NCI-H1436 (cell line): Measurements from ENCODE around the gene SCAF8.
A peak's percentile ranks its signal among the peaks of the same experiment; 100 is the strongest.
"Not testable (repeated sequence)": the region's sequence is repeated elsewhere in the genome, so short reads cannot be mapped to it uniquely, and the experiment has no call there.

Source experiments
- DNase-seq: peaks from one replicate; lab custom pipeline; 2025; lab: John Stamatoyannopoulos, UW

Gene SCAF8

GRCh38 chr6:154783229-154783628 lies 50.0 kb downstream of the SCAF8 start:
- DNase-seq: no peak

DNA sequence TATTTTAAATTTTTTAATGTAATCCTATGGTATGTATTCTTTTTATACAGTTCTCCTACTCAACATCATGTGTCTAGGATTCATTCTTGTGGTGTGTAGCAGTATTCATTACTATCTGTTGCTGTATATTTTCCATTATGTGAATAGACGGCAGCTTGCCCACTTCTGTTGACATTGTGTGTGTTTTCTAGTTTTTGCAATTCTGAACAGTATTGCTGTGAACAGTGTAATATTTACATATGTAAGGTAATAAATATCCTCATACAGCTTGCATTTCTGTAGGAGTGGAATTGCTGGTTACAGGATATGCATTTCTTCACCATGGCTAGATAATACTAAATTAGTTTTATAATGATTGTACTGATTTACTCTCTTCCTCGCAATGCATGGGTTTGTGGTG lies 51.9 kb downstream of the SCAF8 start:
- no peak for DNase-seq

DNA sequence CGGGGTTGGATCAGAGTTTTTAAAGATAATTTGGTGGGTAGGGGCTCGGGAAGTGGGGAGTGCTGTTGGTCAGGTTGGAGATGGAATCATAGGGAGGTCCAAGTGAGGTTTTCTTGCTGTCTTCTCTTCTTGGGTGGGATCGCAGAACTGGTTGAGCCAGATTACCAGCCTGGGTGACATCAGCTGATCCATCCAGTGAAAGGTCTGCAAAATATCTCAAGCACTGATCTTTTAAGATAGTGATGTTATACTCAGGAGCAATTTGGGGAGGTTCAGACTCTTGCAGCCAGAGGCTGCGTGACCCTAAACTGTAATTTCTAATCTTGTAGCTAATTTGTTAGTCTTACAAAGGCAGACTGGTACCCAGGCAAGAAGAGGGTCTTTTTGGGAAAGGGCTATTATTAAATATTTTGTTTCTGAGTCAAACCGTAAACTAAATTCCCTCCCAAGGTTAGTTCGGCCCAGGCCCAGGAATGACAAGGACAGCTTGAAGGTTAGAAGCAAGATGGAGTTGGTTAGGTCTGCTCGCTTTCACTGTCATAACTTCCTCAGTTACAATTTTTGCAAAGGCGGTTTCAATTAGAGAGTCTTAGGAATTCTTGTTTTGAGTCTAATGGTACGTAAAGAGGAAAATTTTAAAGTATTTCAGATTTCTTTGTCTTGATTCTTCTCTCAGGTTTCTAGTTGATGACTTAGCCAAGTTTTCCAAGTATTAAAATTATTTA lies 53.1 kb downstream of the SCAF8 start:
- no peak for DNase-seq

DNA sequence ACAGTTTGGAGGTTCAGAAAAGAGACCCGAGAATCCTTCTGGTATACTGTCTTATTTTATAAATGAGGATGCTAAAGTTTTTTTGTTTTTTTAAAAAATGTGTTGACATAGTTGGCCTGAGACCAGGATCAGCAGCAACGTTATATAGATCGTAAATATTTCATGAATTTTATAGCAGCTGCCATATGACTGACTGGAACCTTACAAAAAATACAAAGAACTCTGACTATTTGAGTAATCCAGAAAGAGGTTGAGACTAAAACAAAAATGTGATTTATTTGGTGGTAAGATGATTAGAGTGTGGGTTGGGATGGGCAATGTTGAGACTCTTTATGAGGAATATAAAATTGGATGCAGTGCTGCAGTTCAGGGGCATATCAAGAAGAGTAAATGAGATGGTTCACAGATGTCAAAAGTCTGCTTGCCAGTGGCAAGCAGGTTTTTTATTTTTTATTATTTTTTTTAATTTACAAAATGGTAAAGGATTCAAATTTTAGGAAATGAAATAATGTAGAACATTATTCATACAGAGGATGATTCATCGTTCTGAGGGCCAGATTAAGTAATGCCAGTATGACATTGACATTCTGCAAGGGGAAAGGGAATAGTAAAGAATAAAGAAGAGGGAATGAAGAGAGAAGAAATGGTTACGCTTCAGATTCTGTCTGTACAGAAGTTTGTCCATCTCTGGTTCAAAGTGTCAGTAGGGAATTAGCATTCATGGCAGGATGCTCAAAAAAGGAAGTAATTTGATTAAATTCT lies 58.5 kb downstream of the SCAF8 start:
- DNase-seq: no peak

- no peak for DNase-seq
Measured at GRCh38 chr6:154792325-154792724, 59.1 kb downstream of the SCAF8 start.

DNA sequence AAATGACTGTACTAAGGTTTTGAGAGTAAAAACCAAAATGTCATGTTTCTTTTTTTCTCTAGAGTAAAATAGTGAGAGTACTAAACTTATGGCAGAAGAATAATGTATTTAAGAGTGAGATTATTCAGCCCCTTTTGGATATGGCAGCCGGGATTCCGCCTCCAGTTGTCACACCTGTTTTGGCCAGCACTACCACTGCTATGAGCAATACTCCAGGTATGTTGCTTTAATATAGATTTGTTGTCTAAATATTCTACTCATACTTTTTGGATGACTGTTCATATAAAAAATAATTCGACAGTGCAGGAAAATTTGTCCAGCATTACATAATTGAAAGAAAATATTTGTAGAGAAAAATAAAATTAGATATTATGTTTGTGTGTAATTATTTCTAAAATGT lies 59.5 kb downstream of the SCAF8 start:
- no peak for DNase-seq

- no peak for DNase-seq
Measured at GRCh38 chr6:154796484-154796883, 63.3 kb downstream of the SCAF8 start.

DNA sequence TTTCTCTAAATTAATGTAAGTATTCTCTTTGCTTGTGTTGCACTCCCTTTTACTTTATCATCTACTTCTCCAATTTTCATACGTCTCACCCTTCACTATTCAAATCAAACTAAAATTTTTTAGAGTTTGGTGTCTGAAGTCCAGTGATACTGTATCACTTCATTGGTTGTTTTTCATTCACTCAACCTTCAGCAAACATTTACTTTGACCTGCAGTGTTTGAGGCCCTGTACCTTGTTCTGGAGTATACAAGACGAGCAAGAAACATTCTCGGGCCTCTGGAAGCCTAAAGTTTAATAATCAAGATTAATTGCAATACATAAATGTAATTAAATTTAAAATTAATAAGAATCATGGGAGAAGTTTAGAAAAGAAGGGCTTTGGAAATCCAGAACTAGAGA lies 64.6 kb downstream of the SCAF8 start:
- no peak for DNase-seq

DNA sequence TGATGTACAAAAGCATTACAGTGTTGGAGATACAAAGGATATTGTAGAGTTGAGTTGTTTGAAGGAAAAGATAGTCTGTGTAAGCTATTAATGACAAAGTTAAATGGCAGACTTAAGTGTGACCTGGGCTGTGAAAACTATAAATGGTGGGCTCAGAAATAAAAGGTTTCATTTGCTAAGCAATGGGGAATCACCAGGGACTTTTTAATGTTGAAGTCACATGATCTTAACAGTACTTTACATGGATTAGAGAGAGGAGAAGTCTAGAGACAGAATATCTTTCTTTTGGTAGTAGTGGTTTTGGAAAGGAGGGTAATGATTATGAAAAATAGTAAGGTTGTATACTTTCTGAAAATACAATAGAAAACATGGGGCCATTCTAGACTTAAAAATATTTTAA lies 67.1 kb downstream of the SCAF8 start:
- DNase-seq: no peak

DNA sequence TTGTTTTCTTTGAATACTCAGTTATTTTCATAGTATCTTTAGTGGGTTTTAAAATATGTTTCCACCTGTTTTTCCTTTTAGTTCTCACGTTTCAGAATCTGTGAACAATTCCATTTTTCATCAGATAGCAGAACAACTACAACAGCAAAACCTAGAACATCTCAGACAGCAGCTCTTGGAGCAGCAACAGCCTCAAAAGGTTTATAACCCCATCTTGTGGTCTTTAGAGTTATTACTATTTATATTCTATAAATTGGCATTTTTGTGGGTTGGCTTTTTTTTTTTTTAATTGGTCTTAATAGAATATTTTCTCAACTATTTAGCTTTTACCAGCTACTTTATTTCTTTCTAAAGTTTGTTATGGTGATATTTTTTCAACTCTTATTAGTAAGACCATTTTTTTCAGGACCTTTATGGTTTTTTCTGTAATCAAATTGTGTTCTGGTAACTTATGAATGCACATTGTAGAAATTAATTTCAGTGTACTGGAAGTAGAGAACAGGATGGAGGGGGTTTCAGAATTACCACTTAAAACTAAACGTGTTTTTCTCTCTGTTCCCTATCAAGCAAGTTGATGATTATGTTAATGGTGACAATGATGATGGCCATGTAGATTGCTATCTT lies 72.2 kb downstream of the SCAF8 start:
- peak; percentile 9 for DNase-seq

DNA sequence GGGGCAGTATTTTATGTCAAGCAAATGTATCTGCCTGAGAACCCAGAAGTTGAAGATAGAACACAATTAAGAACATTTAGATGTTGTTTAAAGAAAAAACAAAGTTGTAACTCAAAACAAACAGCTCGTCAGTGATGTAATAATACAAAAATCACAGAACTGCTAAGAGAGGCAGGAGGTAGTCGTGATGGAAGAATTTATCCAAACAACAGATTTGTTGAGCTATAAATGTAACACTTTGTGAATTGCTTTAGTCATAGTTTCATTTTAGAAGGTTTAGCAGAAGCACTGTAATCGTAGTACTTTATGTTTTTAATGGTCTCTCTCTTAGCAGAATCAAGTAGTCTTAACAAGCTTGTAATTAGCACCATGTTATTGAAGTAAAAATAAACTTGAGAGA lies 73.6 kb downstream of the SCAF8 start:
- DNase-seq: no peak

DNA sequence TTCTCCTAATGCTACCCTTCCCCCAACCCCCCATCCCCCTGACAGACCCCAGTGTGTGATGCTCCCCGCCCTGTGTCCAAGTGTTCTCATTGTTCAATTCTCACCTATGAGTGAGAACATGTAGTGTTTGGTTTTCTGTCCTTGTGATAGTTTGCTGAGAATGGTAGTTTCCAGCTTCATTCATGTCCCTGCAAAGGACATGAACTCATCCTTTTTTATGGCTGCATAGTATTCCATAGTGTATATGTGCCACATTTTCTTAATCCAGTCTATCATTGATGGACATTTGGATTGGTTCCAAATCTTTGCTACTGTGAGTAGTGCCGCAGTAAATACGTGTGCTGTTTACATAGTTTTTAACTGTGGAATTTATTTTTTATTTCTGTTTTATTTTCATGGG lies 78.4 kb downstream of the SCAF8 start:
- DNase-seq: not testable (repeated sequence)

DNA sequence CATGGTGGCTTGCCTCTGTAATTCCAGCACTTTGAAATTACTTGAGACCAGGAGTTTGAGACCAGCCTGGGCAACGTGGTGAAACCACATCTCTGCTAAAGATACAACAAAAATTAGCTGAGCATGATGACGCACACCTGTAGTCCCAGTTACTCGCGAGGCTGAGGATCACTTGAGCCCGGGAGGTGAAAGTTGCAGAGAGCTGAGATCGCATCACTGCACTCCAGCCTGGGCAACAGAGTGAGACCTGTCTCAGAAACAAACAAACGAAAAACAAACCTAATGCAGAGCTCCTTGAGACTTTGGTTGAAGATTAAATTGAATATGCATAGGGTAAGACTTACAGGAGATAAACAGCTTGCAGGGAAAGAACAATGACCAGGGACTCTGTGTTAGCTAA lies 80.8 kb downstream of the SCAF8 start:
- DNase-seq: no peak

GRCh38 chr6:154815938-154816820 lies 83.0 kb downstream of the SCAF8 start:
- no peak for DNase-seq

DNA sequence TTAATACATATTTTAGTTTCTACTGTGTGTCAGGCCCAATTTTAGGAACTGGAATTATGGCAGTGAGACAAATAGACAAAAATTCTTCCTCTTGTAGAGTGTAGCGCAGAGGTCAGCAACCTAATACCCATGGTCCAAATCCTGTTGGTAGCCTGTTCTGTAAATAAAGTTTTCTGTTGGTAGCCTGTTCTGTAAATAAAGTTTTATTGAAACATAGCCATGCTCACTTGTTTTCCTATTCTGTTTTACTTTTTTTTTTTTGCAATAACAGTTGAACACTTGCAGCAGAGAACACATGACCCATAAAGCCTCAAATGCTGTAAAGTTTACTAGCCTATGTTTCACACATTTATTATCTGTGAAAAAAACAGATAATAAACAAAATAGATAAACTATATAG lies 87.9 kb downstream of the SCAF8 start:
- DNase-seq: no peak

DNA sequence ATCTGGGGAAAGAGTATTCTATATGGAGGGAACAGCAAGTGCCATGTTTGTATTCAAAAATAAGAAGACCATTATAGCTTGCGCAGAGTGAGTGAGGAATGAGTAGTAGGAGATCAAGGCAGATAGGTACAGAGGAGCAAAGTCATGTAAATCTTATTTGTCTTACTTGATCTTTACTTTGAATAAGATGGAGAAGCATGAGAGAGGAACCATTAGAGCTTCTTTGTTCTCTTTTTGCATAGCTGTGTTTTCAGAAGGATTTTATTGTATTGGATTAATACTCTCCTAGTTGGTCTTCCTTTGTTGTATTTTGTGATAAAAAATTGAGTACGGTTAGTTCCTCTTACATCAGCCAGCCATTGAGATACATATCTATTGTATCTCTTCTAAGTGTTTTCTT lies 88.4 kb downstream of the SCAF8 start:
- DNase-seq: no peak

GRCh38 chr6:154822947-154823558 lies 89.8 kb downstream of the SCAF8 start:
- DNase-seq: no peak

- no peak for DNase-seq
Measured at GRCh38 chr6:154824076-154824475, 90.9 kb downstream of the SCAF8 start.

DNA sequence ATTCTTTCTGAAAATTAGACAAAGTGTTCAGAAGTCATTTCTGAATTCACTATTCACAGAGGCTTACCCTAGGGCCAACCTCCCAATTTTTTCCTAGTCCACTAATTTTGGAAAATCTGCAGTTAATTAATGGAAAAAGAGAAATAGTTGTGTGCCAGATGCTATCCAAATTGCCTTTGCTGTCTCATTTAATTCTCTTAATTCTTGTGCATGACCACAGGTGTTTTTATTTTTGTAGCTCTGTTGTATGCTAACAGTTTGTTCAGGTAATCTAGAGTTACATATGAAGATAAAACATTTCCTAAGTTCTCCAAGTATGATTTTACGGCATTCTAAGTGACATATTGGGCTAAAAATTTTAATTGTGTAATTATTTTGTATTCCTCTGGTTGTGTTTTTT lies 96.8 kb downstream of the SCAF8 start:
- no peak for DNase-seq

DNA sequence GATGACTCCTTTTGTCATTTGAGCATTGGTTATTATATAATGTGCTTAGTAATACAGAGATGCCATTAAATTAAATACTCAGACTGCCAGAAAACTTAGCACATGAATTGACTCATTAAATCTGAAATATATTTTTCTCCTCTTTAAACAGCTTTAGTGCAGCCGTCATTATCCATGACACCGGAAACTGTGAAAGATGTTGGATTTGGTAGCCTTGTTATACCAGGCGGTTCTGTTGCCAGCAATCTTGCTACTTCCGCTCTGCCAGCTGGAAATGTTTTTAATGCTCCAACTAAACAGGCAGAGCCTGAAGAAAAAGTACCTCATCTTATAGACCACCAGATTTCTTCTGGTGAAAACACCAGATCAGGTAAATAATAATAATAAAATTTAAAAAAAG lies 97.6 kb downstream of the SCAF8 start:
- no peak for DNase-seq

DNA sequence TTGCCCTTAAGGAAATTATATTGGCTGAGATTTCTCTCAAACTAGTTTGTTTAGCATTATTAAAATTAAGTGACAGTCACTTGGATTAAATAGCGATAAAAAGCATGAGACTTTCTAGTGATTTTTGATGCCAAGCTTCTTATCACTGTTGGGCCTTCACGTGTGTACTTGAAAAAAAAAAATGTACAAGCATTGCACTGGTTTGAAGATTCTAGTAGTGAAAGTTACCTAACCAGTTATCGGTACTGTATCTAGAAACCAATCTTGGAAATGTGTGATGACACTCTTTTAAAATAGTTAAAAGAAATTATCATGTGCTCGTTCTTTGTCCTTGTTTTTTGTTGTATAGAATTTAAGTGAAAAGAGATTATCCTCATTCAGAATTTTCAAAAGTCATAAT lies 102.1 kb downstream of the SCAF8 start:
- no peak for DNase-seq

DNA sequence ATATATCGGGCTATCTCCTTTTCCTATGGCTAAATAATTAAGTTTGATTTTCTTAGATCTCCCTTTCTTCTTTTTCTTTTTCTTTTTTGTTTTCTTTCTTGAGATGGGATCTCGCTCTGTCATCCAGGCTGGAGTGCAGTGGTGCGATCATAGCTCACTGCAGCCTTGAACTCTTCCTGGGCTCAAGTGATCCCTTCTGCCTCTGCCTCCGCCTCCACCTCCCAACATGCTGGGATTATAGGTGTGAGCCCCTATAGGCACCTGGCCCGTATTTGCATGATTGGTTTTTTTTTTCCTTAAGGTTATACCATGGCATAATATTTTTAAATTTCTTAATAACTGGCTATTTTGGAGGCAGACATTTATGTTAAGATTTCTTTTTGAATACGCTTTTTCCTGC lies 106.3 kb downstream of the SCAF8 start:
- no peak for DNase-seq
